Endothelial cell of umbilical vein (primary cell): ENCODE results near the gene MEA1. TPM values are rescaled to one million over a fixed set of nuclear protein-coding genes. Genes with fewer than 3 reads are reported as not detected.

Experiments
- BruUV-seq: library from RNA; stranded (reverse); fragments of 400-500 nt; replicated peaks from 2 replicates; lab custom pipeline; 2021; lab: Mats Ljungman, UMichigan
- CTCF ChIA-PET: fragments of 300-600, 350-600 bp; sonication (Branson Sonifier 250); formaldehyde crosslinking; loops from one replicate; lab custom pipeline; 2021; ENCODE audit warnings: antibody characterized with exemption, inconsistent platforms; lab: Charles Lee
- POLR2A ChIA-PET: fragments of 300-600, 350-600 bp; sonication (Branson Sonifier 250); formaldehyde crosslinking; loops from one replicate; lab custom pipeline; 2021; ENCODE audit warnings: antibody characterized with exemption, inconsistent platforms; lab: Charles Lee
- DNase-seq: peaks from one replicate; pipeline ENCODE4 v3.0.0-alpha.2; 2011; ENCODE audit warnings: low read depth, low spot score
- FAIRE-seq: peaks from 2 replicates; lab custom pipeline; 2011; peaks lifted over from hg19 to GRCh38; lab: Jason Lieb, UNC
- H2AFZ ChIP-seq: 2 replicates; pipeline ENCODE4 v1.6.0; 2012; ENCODE audit warnings: low read depth, low read length, control low read depth, inconsistent platforms
- H3K27ac ChIP-seq: 2 replicates; pipeline ENCODE4 v1.5.1; 2011; ENCODE audit warnings: low read depth, mild to moderate bottlenecking, control low read depth, low read length, moderate library complexity; ENCODE audit not compliant: insufficient read depth
- H3K27me3 ChIP-seq, 2 experiments: 2 replicates each; pipeline versions ENCODE4 v1.6.0 to v1.6.1; 2011; ENCODE audit warnings: low read length in 2 of 2, mixed read lengths in 1 of 2; ENCODE audit not compliant: control insufficient read depth in 2 of 2, insufficient read depth in 2 of 2
- H3K36me3 ChIP-seq, 2 experiments: 2 replicates in 1 of 2; 3 replicates in 1 of 2; pipeline ENCODE4 v1.5.1; 2011; ENCODE audit warnings: low read length in 2 of 2, mild to moderate bottlenecking in 1 of 2, moderate library complexity in 1 of 2; ENCODE audit not compliant: control insufficient read depth in 2 of 2, insufficient read depth in 2 of 2; ENCODE audit errors: extremely low read depth in 1 of 2
- H3K4me1 ChIP-seq: 3 replicates; pipeline ENCODE4 v1.5.1; 2011; ENCODE audit warnings: mild to moderate bottlenecking, low read length; ENCODE audit not compliant: control insufficient read depth, insufficient read depth; ENCODE audit errors: extremely low read depth
- H3K4me2 ChIP-seq: 2 replicates; pipeline ENCODE4 v1.6.1; 2011; ENCODE audit warnings: low read length, control low read depth, mixed read lengths; ENCODE audit not compliant: insufficient read depth
- H3K4me3 ChIP-seq, 3 experiments: fragments of 200-600 bp in 1 of 3; sonication (generic), shearing (Covaris generic) in 1 of 3; replicated peaks in 1 of 3; 2 replicates each; pipeline ENCODE4 v1.5.1; 2011 to 2016; ENCODE audit warnings: control low read depth in 3 of 3, low read length in 3 of 3, mild to moderate bottlenecking in 2 of 3, inconsistent platforms in 1 of 3, low read depth in 1 of 3, moderate library complexity in 1 of 3; ENCODE audit not compliant: insufficient read depth in 1 of 3
- H3K79me2 ChIP-seq: 2 replicates; pipeline ENCODE4 v1.6.0; 2012; ENCODE audit warnings: low read length, inconsistent platforms; ENCODE audit not compliant: control insufficient read depth, insufficient read depth
- H3K9ac ChIP-seq: replicated peaks from 2 replicates; pipeline ENCODE3; 2011; ENCODE audit warnings: low read length, control low read depth; ENCODE audit not compliant: insufficient read depth; ENCODE audit errors: extremely low read depth
- H3K9me1 ChIP-seq: replicated peaks from 3 replicates; pipeline ENCODE4 v1.6.0; 2011; ENCODE audit warnings: mild to moderate bottlenecking, low read length; ENCODE audit not compliant: control insufficient read depth, insufficient read depth; ENCODE audit errors: extremely low read depth
- H3K9me3 ChIP-seq: replicated peaks from 2 replicates; pipeline ENCODE4 v1.5.1; 2012; ENCODE audit warnings: low read length, inconsistent platforms; ENCODE audit not compliant: control insufficient read depth, insufficient read depth
- H4K20me1 ChIP-seq: replicated peaks from 2 replicates; pipeline ENCODE3; 2011; ENCODE audit warnings: mild to moderate bottlenecking, low read length; ENCODE audit not compliant: control insufficient read depth, insufficient read depth; ENCODE audit errors: extremely low read depth
- CTCF ChIP-seq, 2 donors: IDR thresholded peaks; 1 replicate in 1 of 2; 2 replicates in 1 of 2; pipeline ENCODE4 v1.5.1; 2011; ENCODE audit warnings: low read length in 2 of 2, mild to moderate bottlenecking in 2 of 2, moderate library complexity in 2 of 2, control low read depth in 1 of 2, inconsistent platforms in 1 of 2, low read depth in 1 of 2; ENCODE audit not compliant: insufficient read depth in 1 of 2; ENCODE audit errors: extremely low read depth in 1 of 2
- EZH2 ChIP-seq: IDR thresholded peaks from 2 replicates; pipeline ENCODE4 v1.6.1; 2012; ENCODE audit warnings: borderline replicate concordance, low read depth, mild to moderate bottlenecking, moderate library complexity, low read length, inconsistent platforms; ENCODE audit not compliant: severe bottlenecking
- GATA2 ChIP-seq: IDR thresholded peaks from 2 replicates; pipeline ENCODE4 v1.7.0; 2011; ENCODE audit warnings: low read depth, mild to moderate bottlenecking, moderate library complexity, mixed read lengths, low read length; ENCODE audit not compliant: insufficient read length, insufficient read depth
- MYC ChIP-seq: IDR thresholded peaks from one replicate; pipeline ENCODE4 v1.6.1; 2011; ENCODE audit warnings: mild to moderate bottlenecking, low read depth, low read length
- POLR2A ChIP-seq: IDR thresholded peaks from 2 replicates; pipeline ENCODE4 v1.6.1; 2012; ENCODE audit warnings: low read depth, mild to moderate bottlenecking, control low read depth, low read length
- POLR2AphosphoS5 ChIP-seq: IDR thresholded peaks from 2 replicates; pipeline ENCODE4 v1.6.1; 2012; ENCODE audit warnings: low read depth, mild to moderate bottlenecking, control low read depth, low read length, moderate library complexity; ENCODE audit not compliant: insufficient read depth
- dilution Hi-C: fragments of 300-500 bp; cut with MboI; formaldehyde crosslinking; loops from one replicate; pipeline ENCODE4 v1.15.0; 2019; ENCODE audit warnings: low sequenced_read_pairs; ENCODE audit not compliant: extremely low pct_ligation_motif_present
- intact Hi-C: fragments of 100-400 bp; cut with micrococcal nuclease; formaldehyde crosslinking; loops from one replicate; pipeline ENCODE4 v1.10.0; 2022
- polyA plus RNA-seq, 4 experiments: library from polyadenylated mRNA; depleted of rRNA in 3 of 4; stranded (reverse) in 3 of 4; unstranded in 1 of 4; fragments of >200 nt; gene quantifications; 2 replicates each; pipeline versions ENCODE4 v1.2.1 to v1.2.3, GENCODE V29; 2011 to 2012; ENCODE audit warnings: missing spikeins in 1 of 4
- total RNA-seq: library from RNA; stranded (reverse); gene quantifications from 2 replicates; pipeline ENCODE4 v1.2.3, GENCODE V29; 2021

The MEA1 gene
- total and polyA plus RNA-seq, 2 donors (not counting 3 experiments of a cell fraction or from before 2014, with no cell fraction given), result 62.5 to 69.5 TPM

- Histone ChIP-seq H3K9me1 (no peaks in the 10 kb centered on the region), H3K79me2 (no peaks in the 10 kb centered on the region), H3K27ac (no peak overlapping the region), H4K20me1 (no peaks in the 10 kb centered on the region), H3K4me1 (no peaks in the 10 kb centered on the region), H3K9me3 (no peaks in the 10 kb centered on the region), H3K36me3 (peaks cover 0 to 3% of the 10 kb centered on the region in 2 experiments), H2AFZ (no peak overlapping the region), H3K4me3 (no peak overlapping the region), H3K27me3 (no peaks in the 10 kb centered on the region), H3K4me2 (no peak overlapping the region), H3K9ac (no peak overlapping the region)
- dilution Hi-C loops, result no loop called here
- no peak for TF ChIP-seq POLR2A
- TF ChIP-seq GATA2, result no peak
- TF ChIP-seq POLR2AphosphoS5, result no peak
- TF ChIP-seq MYC, result no peak
- TF ChIP-seq EZH2, result no peak
- TF ChIP-seq CTCF (IDR thresholded peaks at IDR 0.05; ENCODE audit: extremely low read depth in 1 of 2, insufficient read depth in 1 of 2, low read depth in 1 of 2, low read length in 2 of 2), result no peak
- ChIA-PET CTCF (interaction anchor here (0.9 to 1.3 kb wide), 7 partner anchors 8 to 147 kb away, joined by 3 to 7 read pairs (median 3); partner anchors contain the start of gene KLHDC3), POLR2A (interaction anchor here (0.8 to 0.9 kb wide), 2 partner anchors 12 to 17 kb away, joined by 3 to 8 read pairs; partner anchors contain the start of gene PPP2R5D)
- BruUV-seq, result no TSS peak
- no peak for DNase-seq
- no peak for FAIRE-seq
- intact Hi-C loops, result no loop called here
These were observed 17.2 kb downstream of the MEA1 start for GRCh38 chr6:42996513-42996912.
